A549 (cell line): Measurements from ENCODE around the gene TCF12. TPM values are rescaled to one million over a fixed set of nuclear protein-coding genes. Genes with fewer than 3 reads are reported as not detected.

ENCODE experiments used
- ATAC-seq, 2 experiments: fragments of 200-7000 bp in 1 of 2; fragments of >200 bp in 1 of 2; cut with Nextera tagmentation in 1 of 2; cut with Tn5 transposase in 1 of 2; 3 replicates each; pipeline versions ENCODE4 v1.8.0 to v1.9.1; 2018 to 2020; ENCODE audit warnings: mild to moderate bottlenecking in 1 of 2, moderate library complexity in 1 of 2
- CTCF ChIA-PET: fragments of 300-600 bp; sonication (Branson Sonifier 250); formaldehyde crosslinking; extraction: SDS; loops from one replicate; lab custom pipeline; 2021; ENCODE audit warnings: antibody characterized with exemption, inconsistent platforms; lab: Yijun Ruan, JAX
- POLR2A ChIA-PET: fragments of 350-600 bp; formaldehyde crosslinking; extraction: SDS; loops from one replicate; lab custom pipeline; 2021; ENCODE audit warnings: antibody characterized with exemption, inconsistent platforms; lab: Yijun Ruan, JAX
- DNase-seq, 2 experiments: peaks; one replicate each; pipeline versions ENCODE4 v3.0.0 to v3.0.0-alpha.2; 2011 to 2016; ENCODE audit warnings: low read depth in 1 of 2, low spot score in 1 of 2
- FAIRE-seq: peaks from 2 replicates; lab custom pipeline; 2011; peaks lifted over from hg19 to GRCh38; lab: Jason Lieb, UNC
- H3K27ac ChIP-seq, 2 experiments: fragments of >200 bp; sonication (Bioruptor Twin); formaldehyde crosslinking; 3 replicates each; pipeline ENCODE4 v1.5.1; 2016 to 2017
- H3K4me1 ChIP-seq: fragments of >200 bp; sonication (Bioruptor Twin); formaldehyde crosslinking; 3 replicates; pipeline ENCODE4 v1.6.1; 2016
- H3K4me2 ChIP-seq: fragments of >200 bp; sonication (Bioruptor Twin); formaldehyde crosslinking; 3 replicates; pipeline ENCODE4 v1.6.1; 2016
- H3K4me3 ChIP-seq: fragments of >200 bp; sonication (Bioruptor Twin); formaldehyde crosslinking; 3 replicates; pipeline ENCODE4 v1.5.1; 2016
- H3K9me3 ChIP-seq: fragments of >200 bp; sonication (Bioruptor Twin); formaldehyde crosslinking; 3 replicates; pipeline ENCODE4 v1.6.1; 2016
- BHLHE40 ChIP-seq: IDR thresholded peaks from 2 replicates; pipeline ENCODE4 v1.6.1; 2012; ENCODE audit warnings: low read depth, low read length, inconsistent platforms
- CBX8 ChIP-seq: fragments of 200-600 bp; sonication (generic); IDR thresholded peaks from 2 replicates; pipeline ENCODE4 v1.6.1; 2016
- FOXS1 ChIP-seq: fragments of 250-450 bp; sonication (Bioruptor Pico); IDR thresholded peaks from 2 replicates; pipeline ENCODE4 v1.5.0; 2020; ENCODE audit warnings: mild to moderate bottlenecking, moderate library complexity
- HDAC2 ChIP-seq: fragments of 200-600 bp; sonication (generic); IDR thresholded peaks from 2 replicates; pipeline ENCODE4 v1.6.1; 2016
- HOXA7 ChIP-seq: fragments of 250-450 bp; sonication (Bioruptor Pico); IDR thresholded peaks from 2 replicates; pipeline ENCODE4 v1.5.0; 2020; ENCODE audit warnings: mild to moderate bottlenecking, moderate library complexity
- JUN ChIP-seq, 2 experiments: fragments of >200 bp; sonication (Bioruptor Twin); formaldehyde crosslinking; IDR thresholded peaks; 2 replicates in 1 of 2; 3 replicates in 1 of 2; pipeline ENCODE4 v1.6.1; 2016 to 2017
- MAFK ChIP-seq: fragments of 450-650 bp; IDR thresholded peaks from 2 replicates; pipeline ENCODE4 v1.6.1; 2014; ENCODE audit not compliant: partially characterized antibody
- MAZ ChIP-seq: fragments of 150-350 bp; IDR thresholded peaks from 2 replicates; pipeline ENCODE4 v1.6.1; 2014; ENCODE audit warnings: antibody characterized with exemption, low read depth, low read length, borderline replicate concordance
- MYC ChIP-seq: IDR thresholded peaks from 2 replicates; pipeline ENCODE4 v1.6.1; 2012; ENCODE audit warnings: mild to moderate bottlenecking, inconsistent platforms, low read length, improper control_type of control experiment, borderline replicate concordance
- POLR2A ChIP-seq: IDR thresholded peaks from 2 replicates; pipeline ENCODE4 v1.6.1; 2012; ENCODE audit warnings: mild to moderate bottlenecking, low read length
- POLR2AphosphoS2 ChIP-seq: conservative IDR thresholded peaks from 2 replicates; pipeline ENCODE4 v1.6.1; 2012; ENCODE audit warnings: low read length, improper control_type of control experiment, inconsistent platforms
- RCOR1 ChIP-seq: fragments of 150-350 bp; IDR thresholded peaks from 2 replicates; pipeline ENCODE4 v1.6.1; 2014; ENCODE audit warnings: antibody characterized with exemption, low read length, low read depth
- REST ChIP-seq: fragments of 200-600 bp; sonication (generic); IDR thresholded peaks from 2 replicates; pipeline ENCODE4 v1.6.1; 2016; ENCODE audit warnings: antibody characterized with exemption, mild to moderate bottlenecking, moderate library complexity
- RFX5 ChIP-seq: fragments of 450-650 bp; IDR thresholded peaks from 2 replicates; pipeline ENCODE4 v1.7.1; 2014; ENCODE audit warnings: antibody characterized with exemption, mild to moderate bottlenecking, moderate library complexity
- TFCP2L1 ChIP-seq: fragments of 250-450 bp; sonication (Bioruptor Pico); IDR thresholded peaks from 2 replicates; pipeline ENCODE4 v1.5.0; 2021; ENCODE audit warnings: mild to moderate bottlenecking
- ZC3H11A ChIP-seq: fragments of 450-650 bp; IDR thresholded peaks from 2 replicates; pipeline ENCODE4 v1.6.1; 2014; ENCODE audit warnings: antibody characterized with exemption, mild to moderate bottlenecking
- WGBS: methylation state at CpG from one replicate; pipeline ENCODE4 v1.1.6; 2017; ENCODE audit errors: missing lambda C conversion rate; 5-methylcytosine and 5-hydroxymethylcytosine counted together
- polyA plus RNA-seq, 4 experiments: library from polyadenylated mRNA; depleted of rRNA in 3 of 4; stranded (reverse); fragments of >200 nt; fragmentation: RNase III in 1 of 4; extraction: RNeasy Plus Mini Kit Qiagen cat#74134 plus additional on column Dnase treatment in 1 of 4; gene quantifications; 2 replicates in 3 of 4; 3 replicates in 1 of 4; pipeline ENCODE4 v1.2.3, GENCODE V29; 2011 to 2017
- TF ChIP-seq, protein P1 (sequence below): fragments of 450-650 bp; IDR thresholded peaks from 2 replicates; pipeline ENCODE4 v1.6.1; 2014; ENCODE audit warnings: antibody characterized with exemption
- TF ChIP-seq, protein P2 (sequence below): fragments of 250-450 bp; sonication (Bioruptor Pico); IDR thresholded peaks from 2 replicates; pipeline ENCODE4 v1.5.0; 2021; ENCODE audit warnings: mild to moderate bottlenecking, moderate library complexity, borderline replicate concordance
- TF ChIP-seq, protein P3 (sequence below): IDR thresholded peaks from 2 replicates; pipeline ENCODE4 v1.6.1; 2012

TCF12 gene
- polyA plus RNA-seq, 2 of the 4 experiments (the other 2 are of a cell fraction): 36.3 to 121 TPM

- TF ChIP-seq, protein P1, sequence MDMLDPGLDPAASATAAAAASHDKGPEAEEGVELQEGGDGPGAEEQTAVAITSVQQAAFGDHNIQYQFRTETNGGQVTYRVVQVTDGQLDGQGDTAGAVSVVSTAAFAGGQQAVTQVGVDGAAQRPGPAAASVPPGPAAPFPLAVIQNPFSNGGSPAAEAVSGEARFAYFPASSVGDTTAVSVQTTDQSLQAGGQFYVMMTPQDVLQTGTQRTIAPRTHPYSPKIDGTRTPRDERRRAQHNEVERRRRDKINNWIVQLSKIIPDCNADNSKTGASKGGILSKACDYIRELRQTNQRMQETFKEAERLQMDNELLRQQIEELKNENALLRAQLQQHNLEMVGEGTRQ: no peak
- TF ChIP-seq, protein P2, sequence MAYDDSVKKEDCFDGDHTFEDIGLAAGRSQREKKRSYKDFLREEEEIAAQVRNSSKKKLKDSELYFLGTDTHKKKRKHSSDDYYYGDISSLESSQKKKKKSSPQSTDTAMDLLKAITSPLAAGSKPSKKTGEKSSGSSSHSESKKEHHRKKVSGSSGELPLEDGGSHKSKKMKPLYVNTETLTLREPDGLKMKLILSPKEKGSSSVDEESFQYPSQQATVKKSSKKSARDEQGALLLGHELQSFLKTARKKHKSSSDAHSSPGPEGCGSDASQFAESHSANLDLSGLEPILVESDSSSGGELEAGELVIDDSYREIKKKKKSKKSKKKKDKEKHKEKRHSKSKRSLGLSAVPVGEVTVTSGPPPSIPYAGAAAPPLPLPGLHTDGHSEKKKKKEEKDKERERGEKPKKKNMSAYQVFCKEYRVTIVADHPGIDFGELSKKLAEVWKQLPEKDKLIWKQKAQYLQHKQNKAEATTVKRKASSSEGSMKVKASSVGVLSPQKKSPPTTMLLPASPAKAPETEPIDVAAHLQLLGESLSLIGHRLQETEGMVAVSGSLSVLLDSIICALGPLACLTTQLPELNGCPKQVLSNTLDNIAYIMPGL (CRISPR knock-in tag): no peak
- TF ChIP-seq RFX5 (no peak), REST (no peak), HDAC2 (no peak)
Observed at GRCh38 chr15:56877255-56877970, 41.0 kb upstream of the TCF12 start (continued).

- Histone ChIP-seq H3K27ac (no peak overlapping the region), H3K4me1 (no peaks in the 10 kb centered on the region), H3K4me2 (no peak overlapping the region), H3K9me3 (no peaks in the 10 kb centered on the region), H3K4me3 (no peak overlapping the region)
- POLR2A ChIA-PET: no interaction called here
- CTCF ChIA-PET: no interaction called here
- no peak for TF ChIP-seq MYC
- TF ChIP-seq TFCP2L1: no peak
- no peak for TF ChIP-seq BHLHE40
- no peak for TF ChIP-seq RFX5
- TF ChIP-seq, protein P3, sequence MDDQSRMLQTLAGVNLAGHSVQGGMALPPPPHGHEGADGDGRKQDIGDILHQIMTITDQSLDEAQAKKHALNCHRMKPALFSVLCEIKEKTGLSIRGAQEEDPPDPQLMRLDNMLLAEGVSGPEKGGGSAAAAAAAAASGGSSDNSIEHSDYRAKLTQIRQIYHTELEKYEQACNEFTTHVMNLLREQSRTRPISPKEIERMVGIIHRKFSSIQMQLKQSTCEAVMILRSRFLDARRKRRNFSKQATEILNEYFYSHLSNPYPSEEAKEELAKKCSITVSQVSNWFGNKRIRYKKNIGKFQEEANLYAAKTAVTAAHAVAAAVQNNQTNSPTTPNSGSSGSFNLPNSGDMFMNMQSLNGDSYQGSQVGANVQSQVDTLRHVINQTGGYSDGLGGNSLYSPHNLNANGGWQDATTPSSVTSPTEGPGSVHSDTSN: no peak
- no peak for TF ChIP-seq ZC3H11A
- TF ChIP-seq HOXA7: no peak
- no peak for TF ChIP-seq CBX8
- TF ChIP-seq FOXS1 (CRISPR knock-in tag): no peak
- TF ChIP-seq POLR2A: no peak
- TF ChIP-seq MAZ: no peak
- no peak for TF ChIP-seq POLR2AphosphoS2
- DNase-seq (no peak), ATAC-seq (no peak), FAIRE-seq (no peak)
- 87% methylated on average over 2 of the region's 2 CpGs for WGBS
Observed at GRCh38 chr15:56879502-56879901, 38.9 kb upstream of the TCF12 start.

DNA sequence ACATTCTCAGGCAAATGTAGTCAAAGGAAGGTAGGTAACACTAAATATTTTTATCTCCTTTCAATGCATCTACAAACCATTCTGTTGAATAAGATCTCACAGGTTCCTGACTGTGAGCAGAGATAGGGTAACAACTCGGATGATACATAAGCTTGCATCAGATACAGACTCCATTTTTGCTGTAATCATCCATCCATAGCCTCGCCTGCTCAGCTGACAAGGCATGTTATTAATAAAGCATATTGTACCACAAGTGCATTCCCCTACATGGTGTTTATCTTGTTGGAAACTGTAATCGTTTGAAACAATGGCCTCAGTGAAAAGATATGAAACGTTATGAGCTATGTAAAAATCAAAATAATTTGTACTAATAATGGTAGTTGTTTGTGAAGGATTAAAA lies 35.4 kb upstream of the TCF12 start:
- no peak for TF ChIP-seq RCOR1
- TF ChIP-seq MAFK: no peak
- TF ChIP-seq JUN (IDR thresholded peaks at IDR 0.05): no peak
- TF ChIP-seq, protein P2 (CRISPR knock-in tag): no peak
- no peak for TF ChIP-seq TFCP2L1
- ChIA-PET CTCF (interaction anchor here (1.1 to 1.3 kb wide), 4 partner anchors 10 to 424 kb away, joined by 3 to 5 read pairs (median 4); no protein-coding TSS in a partner anchor), POLR2A (interaction anchor here (1.0 kb wide), 1 partner anchor 150 kb away, joined by 6 read pairs; the partner anchor contains the start of gene ZNF280D)
- peaks cover 9% of the 10 kb centered on the region for H3K4me1 ChIP-seq
- H3K27ac ChIP-seq: no peak overlapping the region
- H3K9me3 ChIP-seq: no peaks in the 10 kb centered on the region
- FAIRE-seq (no peak), DNase-seq (no peak), ATAC-seq (no peak)
- no peak overlapping the region for H3K4me2 ChIP-seq
- H3K4me3 ChIP-seq: no peak overlapping the region
- 63% methylated on average over 4 of the region's 4 CpGs for WGBS
